Left renal cortex interstitium (tissue), 4 donors: ENCODE measurements around the gene ETS1. TPM values are rescaled to one million over a fixed set of nuclear protein-coding genes. Genes with fewer than 3 reads are reported as not detected.

Experiments used
- DNase-seq, 4 donors: peaks; one replicate each; pipeline ENCODE4 v3.0.0-alpha.2; 2013; ENCODE audit warnings: low read depth in 4 of 4, low spot score in 2 of 4, missing footprints in 1 of 4
- polyA plus RNA-seq, 4 donors: library from polyadenylated mRNA; unstranded; fragments of 120-200 nt; gene quantifications; one replicate each; pipeline ENCODE4 v1.2.1, GENCODE V29; 2013; ENCODE audit not compliant: insufficient read length in 4 of 4

ETS1 gene
- polyA plus RNA-seq, 4 donors = 64.0 to 80.3 (median 71.7) TPM

DNA sequence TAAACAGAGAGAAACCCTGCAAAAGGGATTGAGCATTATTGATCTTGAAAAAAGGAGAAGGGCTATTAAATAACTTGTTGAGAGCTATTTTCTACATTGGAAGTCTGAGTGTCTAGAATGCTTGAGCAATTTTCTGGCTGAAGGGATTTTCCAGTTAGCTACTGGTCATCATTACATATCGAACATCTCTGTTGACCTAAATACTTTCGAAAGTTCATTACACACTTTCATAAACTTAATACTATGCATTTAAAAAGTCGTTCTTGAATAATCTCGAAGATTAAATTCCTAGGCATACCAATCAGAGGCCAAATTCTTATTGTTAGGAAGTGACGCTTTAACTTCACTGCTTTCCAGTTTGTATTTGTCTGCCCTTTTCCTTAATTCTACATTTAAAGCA lies 13.7 kb downstream of the ETS1 start:
- no peak for DNase-seq

DNA sequence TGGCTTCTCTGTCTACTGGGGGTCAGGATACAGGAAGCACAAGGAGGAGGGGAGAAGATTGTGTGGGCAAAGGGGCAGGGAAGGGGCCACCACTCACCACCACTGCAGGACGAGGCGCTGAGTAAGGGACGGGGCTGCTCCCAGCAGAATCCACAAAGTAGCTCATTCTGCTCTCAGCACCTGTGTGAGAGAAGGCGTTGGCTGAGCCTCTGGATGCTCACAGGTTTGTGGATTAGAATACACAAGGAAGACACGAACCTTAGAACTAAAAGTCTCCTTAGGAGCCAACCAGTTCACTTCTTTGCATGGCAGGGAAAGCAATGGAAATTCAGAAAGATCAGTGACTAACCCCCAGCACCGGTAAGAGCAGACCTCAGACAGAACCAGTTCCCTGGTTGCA lies 14.4 kb downstream of the ETS1 start:
- no peak for DNase-seq

- no peak for DNase-seq
These were observed 16.7 kb downstream of the ETS1 start for GRCh38 chr11:128570632-128571031.

GRCh38 chr11:128569291-128569690 lies 18.1 kb downstream of the ETS1 start:
- no peak for DNase-seq

DNA sequence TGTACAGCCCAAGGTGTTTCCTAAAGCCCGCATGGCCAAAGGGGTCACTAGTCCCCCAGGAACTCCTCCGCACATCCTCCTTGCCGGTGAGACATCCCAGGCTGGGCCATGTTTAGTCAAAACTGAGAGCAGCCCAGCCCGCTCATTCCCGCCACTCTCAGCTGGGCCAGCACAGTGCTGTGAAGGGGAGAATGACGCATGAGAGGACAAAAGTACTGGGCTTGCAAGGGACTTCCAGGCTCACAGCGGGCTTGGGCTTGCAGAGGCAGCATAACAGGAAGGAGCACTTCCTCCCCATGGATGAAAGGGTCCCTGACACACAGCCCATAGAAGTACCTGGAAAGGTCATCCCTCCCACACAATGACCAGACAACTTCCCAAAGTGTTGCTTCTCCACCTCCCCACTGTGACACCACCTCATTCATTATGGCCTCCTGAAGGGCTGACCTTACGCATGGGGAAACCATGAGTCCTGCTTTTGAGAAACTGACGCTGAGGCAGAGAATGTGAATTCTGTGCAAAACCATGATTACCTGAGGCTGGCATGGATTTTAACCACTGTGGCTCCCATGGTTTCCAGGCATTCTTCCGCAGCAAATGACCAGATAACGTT lies 19.1 kb downstream of the ETS1 start:
- no peak for DNase-seq

DNA sequence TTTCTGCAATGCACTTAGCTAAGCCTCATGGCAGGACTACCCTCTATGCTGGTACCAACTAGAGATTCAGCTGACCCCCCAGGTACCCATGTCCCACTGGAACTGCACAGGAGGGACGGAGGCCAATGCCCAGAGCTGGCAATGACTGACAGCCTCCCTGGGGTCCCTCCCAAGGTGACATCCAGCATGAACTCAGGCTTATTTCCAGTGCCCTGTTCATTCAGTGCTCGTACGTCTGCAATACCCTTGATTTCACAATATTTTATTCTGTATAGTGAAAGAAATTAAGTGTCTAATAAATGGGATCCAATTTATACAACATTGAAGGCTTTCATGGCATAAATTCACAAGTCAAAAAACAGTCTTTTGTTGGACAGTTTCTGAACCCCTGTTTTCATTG lies 20.2 kb downstream of the ETS1 start:
- no peak for DNase-seq

- DNase-seq = no peak
These were observed 21.5 kb downstream of the ETS1 start for GRCh38 chr11:128565881-128566280.

DNA sequence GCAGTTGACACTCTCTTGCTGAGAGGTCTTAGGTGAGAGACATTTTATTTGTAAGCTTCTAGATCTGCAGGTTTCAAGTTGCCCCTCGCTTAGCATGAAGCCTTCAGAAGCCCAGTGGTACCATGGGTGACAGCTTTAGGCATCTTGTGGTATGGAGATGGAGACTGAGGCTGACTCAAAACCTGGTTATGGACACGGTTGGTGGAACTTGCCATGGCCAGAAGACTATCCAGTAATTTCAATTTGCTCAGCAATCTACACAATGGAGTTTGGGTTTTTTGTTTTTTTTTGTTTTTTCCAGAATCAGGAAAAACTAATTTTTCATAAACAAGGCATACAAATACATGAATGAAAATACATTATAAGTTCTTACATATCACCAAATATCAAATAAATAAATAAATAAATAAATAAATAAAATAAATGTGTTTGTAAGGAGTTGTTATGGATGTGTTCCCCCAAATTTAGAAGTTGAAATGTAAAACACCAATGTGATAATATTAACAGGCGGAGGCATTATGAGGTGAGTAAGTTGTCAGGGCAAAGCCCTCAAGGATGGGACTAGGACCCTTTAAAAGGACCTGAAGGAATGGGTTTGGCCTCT lies 22.6 kb downstream of the ETS1 start:
- no peak for DNase-seq

DNA sequence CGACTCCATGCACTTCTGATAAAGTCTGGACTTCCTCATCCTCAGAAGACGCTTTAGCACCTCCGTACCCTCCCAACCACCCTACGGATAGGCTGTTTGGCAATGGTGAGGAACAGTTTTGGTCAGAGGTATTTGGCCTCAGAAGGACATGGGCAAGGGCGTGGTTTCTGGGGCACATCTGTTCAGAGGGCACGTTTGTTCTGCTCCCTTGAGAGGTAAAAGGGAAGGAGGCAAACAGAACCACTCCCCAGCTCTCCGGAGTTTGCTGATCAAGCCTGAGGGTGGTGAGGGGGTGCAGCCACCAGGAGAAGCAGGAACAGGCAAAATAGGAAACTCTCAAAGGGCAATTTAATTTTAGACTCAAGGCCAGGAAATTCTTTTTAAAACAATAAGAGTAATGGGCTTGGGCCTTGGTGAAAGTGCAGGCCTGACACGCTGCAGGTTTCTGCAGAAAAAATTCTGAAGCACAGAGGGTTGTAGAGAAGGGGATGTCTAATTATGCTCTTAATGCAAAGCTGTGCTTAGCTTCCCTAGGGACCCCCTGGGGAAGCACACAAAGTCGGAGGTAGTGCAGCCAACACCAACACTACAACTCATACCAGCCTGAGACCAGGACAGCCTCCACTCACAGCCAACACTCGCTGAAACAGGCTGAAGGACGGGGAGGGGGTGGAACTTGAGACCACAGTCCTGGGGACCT lies 23.3 kb downstream of the ETS1 start:
- no peak for DNase-seq

GRCh38 chr11:128563308-128563707 lies 24.1 kb downstream of the ETS1 start:
- no peak for DNase-seq

GRCh38 chr11:128559496-128560103 lies 27.8 kb downstream of the ETS1 start:
- no peak for DNase-seq

DNA sequence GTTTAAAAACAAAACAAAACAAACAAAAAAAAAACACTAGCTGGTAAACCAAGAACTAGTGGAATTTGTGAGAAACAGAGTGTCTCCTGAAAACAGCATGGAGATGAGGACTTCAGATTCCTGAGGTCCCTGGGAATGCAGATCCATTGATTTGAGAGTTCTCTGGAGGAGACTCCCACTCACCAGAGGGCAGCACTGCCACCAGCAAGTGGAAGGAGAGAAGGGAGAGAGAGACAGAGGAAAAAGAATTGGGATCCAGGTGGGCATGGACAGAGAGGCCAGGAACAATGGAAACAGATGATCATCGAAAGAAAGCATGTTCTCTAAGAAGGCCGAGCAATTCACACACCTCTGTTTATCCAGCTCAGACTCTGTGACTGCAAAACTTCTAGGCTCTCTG lies 31.8 kb downstream of the ETS1 start:
- no peak for DNase-seq

DNA sequence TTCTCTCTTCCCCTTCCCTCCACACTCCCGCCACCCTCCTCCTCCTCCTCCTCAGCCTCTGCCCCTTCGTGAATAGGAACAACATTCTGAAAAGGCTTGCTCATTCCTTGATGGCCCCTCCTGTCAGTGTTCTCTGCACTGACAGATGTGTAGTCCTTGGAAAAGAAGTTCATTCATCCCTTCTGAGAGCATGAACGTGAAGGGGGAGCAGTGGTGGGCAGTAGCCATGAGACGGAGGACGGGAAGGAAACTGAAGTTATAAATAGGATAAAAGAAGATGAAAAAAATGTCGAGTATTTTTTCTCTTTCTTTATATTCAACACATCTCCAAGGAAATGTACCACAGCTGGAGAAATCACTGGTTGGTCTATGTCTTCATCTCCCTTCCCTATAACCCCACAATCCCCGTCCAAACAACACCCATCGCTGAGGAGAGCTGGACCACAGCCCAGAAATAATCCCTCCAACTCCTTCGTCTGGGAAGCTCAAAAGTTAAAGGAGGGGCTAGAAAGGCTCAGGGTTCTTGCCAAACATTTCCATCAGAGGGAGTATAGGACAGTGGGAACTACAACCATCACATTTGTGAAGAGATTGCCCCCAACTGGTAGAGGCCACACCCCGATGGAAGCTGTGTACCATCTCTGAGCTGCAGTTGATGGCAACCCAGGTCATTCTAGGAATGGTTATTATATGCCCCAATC lies 33.5 kb downstream of the ETS1 start:
- no peak for DNase-seq

- no peak for DNase-seq
These were observed 34.3 kb downstream of the ETS1 start for GRCh38 chr11:128552783-128553661.

DNA sequence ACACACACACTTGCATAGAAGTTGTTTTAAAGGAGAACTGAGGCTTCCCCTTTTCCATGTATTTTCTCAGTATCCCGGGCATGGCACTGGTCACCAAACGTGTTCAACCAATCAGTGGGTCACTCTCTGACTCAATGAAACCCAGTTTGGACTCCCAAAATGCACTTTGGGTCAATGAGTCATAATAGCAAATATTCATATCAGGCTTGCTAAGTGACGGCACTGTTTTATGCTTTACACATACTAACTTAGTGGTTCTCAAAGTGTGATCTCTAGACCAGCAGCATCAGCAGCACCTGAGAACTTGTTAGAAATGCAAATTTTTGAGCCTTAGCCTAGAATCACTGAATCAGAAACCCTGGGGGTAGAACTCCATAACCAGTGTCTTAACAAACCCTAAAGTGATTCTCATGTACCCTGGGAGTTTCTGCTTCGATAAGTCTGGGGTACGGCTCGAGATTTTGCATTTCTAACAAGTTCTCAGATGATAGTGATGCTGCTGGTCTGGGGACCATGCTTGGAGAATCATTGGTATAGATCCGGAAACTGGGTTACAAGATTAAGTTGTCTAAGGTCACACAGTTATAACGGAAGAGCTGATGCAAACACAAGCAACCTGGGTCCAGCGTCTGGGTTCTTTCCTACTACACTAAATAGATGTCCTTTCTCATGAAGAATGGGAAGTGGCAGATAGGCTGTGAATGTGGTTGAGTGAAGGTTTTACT lies 35.6 kb downstream of the ETS1 start:
- no peak for DNase-seq

DNA sequence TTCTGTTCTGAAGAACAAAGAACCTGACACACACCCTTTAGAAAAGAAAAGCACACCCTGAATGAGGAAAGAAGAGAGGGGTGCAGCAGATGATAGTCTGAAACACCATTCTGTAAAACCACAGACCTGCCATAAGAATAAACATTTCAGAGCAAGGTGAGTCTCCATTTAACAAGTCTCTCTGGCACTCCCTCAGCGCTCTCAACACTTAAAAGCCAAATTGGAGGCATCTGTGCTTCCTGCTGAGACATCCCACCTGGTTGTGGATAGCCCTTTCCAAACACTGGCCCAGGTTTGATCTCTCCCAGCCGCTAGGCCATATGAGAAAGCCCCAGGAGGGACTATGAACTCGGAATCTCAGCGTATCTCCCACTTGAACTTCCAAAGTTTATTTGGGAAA lies 36.3 kb downstream of the ETS1 start:
- DNase-seq = no peak

GRCh38 chr11:128550261-128550821 lies 37.0 kb downstream of the ETS1 start:
- no peak for DNase-seq

DNA sequence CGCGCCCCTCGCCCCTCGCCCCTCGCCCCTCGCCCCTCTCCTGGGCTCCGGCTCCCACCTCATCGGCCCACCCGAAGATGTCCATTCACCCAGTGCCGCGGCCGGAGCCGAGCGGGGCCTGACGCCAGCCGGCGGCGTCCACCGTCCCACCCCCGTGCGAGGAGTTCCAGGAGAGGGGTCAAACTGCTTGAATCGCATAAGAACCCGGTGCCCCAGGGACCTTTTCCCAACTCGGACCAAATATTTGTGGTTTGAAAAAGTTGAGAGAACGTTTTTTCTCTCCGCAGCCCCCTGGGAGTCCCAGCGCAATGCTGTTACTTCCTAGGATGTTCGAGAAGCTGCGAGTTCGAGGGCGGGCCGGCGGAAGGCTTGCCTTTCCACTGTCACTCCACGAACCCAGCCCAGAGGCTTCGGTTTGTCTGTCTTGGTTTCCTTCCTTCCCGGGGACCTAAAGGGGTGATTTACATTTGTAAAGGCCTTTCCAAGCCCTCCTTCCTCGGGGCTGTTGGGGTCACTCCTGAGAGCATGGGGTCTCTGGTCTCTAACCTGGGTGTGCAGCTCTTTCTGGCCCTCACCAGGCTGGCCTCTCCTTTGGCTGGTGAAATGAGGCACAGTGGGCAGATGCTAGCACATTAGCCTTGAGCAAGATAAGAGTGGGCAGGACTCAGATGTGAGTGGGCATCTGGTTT lies 38.0 kb downstream of the ETS1 start:
- DNase-seq = no peak
